Activated gamma-delta T cell treated with anti-CD3 and anti-CD28 coated beads, Interleukin-2, amount 50 U/mL, for 16 hours (primary cell): Measurements from ENCODE around the gene CSN2.
"Not testable (repeated sequence)": the region's sequence is repeated elsewhere in the genome, so short reads cannot be mapped to it uniquely, and the experiment has no call there.

Experiments used
- DNase-seq: peaks from one replicate; pipeline ENCODE4 v3.0.0-alpha.2; 2020; ENCODE audit warnings: low read depth

The CSN2 gene

GRCh38 chr4:69965628-69966027, at the start of gene CSN2:
TSS of gene CSN2 (minus strand) at chr4:69965728. CDS start at chr4:69960995, 4,733 bp downstream.
- no peak for DNase-seq

- DNase-seq, result no peak
These were observed 43.2 kb upstream of the CSN2 start for GRCh38 chr4:70008771-70009170.

- DNase-seq, result no peak
These were observed 37.0 kb upstream of the CSN2 start for GRCh38 chr4:70002507-70002906.

- DNase-seq, result no peak
These were observed 35.2 kb upstream of the CSN2 start for GRCh38 chr4:70000711-70001110.

GRCh38 chr4:69999420-69999819, 33.9 kb upstream of the CSN2 start:
- no peak for DNase-seq

GRCh38 chr4:69995526-69996016, 30.0 kb upstream of the CSN2 start, which contains the start of gene STATH:
TSS of gene STATH (plus strand) at chr4:69995966. CDS start at chr4:69998438, 2,472 bp downstream.
- no peak for DNase-seq

- DNase-seq, result no peak
These were observed 29.3 kb upstream of the CSN2 start for GRCh38 chr4:69994782-69995181.

- no peak for DNase-seq
These were observed 25.5 kb upstream of the CSN2 start for GRCh38 chr4:69991016-69991415.

GRCh38 chr4:69986663-69987062, 21.1 kb upstream of the CSN2 start:
- DNase-seq, result no peak

- DNase-seq, result no peak
These were observed 18.5 kb upstream of the CSN2 start for GRCh38 chr4:69984030-69984443.

- DNase-seq, result no peak
These were observed 12.1 kb upstream of the CSN2 start for GRCh38 chr4:69977582-69977981.

GRCh38 chr4:69974631-69975030, 9.1 kb upstream of the CSN2 start:
- DNase-seq, result no peak

GRCh38 chr4:69970071-69970470, 4.5 kb upstream of the CSN2 start:
- no peak for DNase-seq

- no peak for DNase-seq
These were observed 8.3 kb downstream of the CSN2 start for GRCh38 chr4:69957209-69957608.

GRCh38 chr4:69951602-69952001, 13.9 kb downstream of the CSN2 start:
- no peak for DNase-seq

GRCh38 chr4:69936566-69936965, 29.0 kb downstream of the CSN2 start:
- DNase-seq, result no peak

- DNase-seq, result no peak
These were observed 31.4 kb downstream of the CSN2 start for GRCh38 chr4:69934150-69934549.

- no peak for DNase-seq
These were observed 34.8 kb downstream of the CSN2 start, which contains the start of gene CSN1S1 for GRCh38 chr4:69930768-69931167. TSS of gene CSN1S1 (plus strand) at chr4:69931068. CDS start at chr4:69932556, 1,488 bp downstream.

GRCh38 chr4:69923782-69924410, 41.6 kb downstream of the CSN2 start:
- not testable (repeated sequence) for DNase-seq

- DNase-seq, result no peak
These were observed 44.7 kb downstream of the CSN2 start for GRCh38 chr4:69920874-69921273.

GRCh38 chr4:69910016-69910782, 55.3 kb downstream of the CSN2 start:
- DNase-seq, result no peak

GRCh38 chr4:69909195-69909594, 56.3 kb downstream of the CSN2 start:
- no peak for DNase-seq

- DNase-seq, result no peak
These were observed 58.4 kb downstream of the CSN2 start for GRCh38 chr4:69907151-69907550.
